GM12892 (cell line): ENCODE results near the gene TES. TPM values are rescaled to one million over a fixed set of nuclear protein-coding genes. Genes with fewer than 3 reads are reported as not detected.

Experiments used
- DNase-seq: peaks from one replicate; pipeline ENCODE4 v3.0.0; 2011; ENCODE audit not compliant: insufficient read length
- FAIRE-seq: peaks from 2 replicates; lab custom pipeline; 2011; peaks lifted over from hg19 to GRCh38; lab: Jason Lieb, UNC
- POLR2A ChIP-seq: IDR thresholded peaks from 2 replicates; pipeline ENCODE4 v1.6.1; 2011; ENCODE audit warnings: low read depth, low read length, control low read depth
- POLR2AphosphoS5 ChIP-seq: IDR thresholded peaks from 2 replicates; pipeline ENCODE4 v1.6.1; 2011; ENCODE audit warnings: low read depth, low read length, control low read depth
- TAF1 ChIP-seq: IDR thresholded peaks from 2 replicates; pipeline ENCODE4 v1.6.1; 2011; ENCODE audit warnings: low read depth, mild to moderate bottlenecking, control low read depth, low read length, borderline replicate concordance
- polyA plus RNA-seq: library from polyadenylated mRNA; unstranded; fragments of >200 nt; gene quantifications from one replicate; pipeline ENCODE4 v1.2.1, GENCODE V29; 2012; ENCODE audit warnings: missing spikeins, inconsistent platforms; ENCODE audit not compliant: missing spikeins

Gene TES
- polyA plus RNA-seq: 65.6 TPM

DNA sequence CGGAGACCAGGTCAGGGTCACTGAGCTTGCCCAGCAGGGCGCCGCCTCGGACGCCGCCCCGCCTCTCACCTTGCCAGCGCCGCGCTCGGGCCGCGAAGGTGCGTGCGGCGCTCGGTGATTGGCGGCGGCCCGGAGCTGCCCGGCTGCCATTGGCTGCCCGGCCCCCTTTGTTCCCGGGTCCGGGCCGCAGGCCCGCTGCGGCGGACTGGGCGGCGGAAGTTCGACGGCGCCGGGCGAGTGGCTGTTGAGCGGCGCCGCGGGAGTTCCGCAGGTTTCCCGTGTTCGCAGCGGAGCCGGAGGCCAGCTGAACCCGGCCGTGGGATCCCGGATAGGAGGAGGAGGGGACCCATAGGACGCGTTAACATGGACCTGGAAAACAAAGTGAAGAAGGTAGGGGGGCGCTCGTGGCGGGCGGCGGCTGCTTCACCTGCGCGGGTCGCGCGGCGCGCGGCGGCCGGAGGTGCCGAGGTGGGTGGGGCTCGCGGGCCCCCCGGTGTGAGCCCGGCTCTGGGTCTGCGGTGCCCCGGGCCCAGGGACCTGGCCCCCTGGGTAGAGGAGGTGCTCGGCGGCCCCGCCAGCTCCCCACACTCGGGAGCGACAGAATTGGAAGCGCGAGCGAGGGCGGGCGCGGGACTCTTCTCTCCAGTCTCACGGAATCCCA lies at the start of gene TES:
Gene TES (plus strand): TSS at position 195 of the 661 bp plus-strand sequence. CDS start 169 bp downstream, at position 364.
- FAIRE-seq: peak; percentile 93
- no peak for TF ChIP-seq POLR2AphosphoS5
- TF ChIP-seq POLR2A: peak; percentile 54
- TF ChIP-seq TAF1: 0 out of 2 replicates have a peak, but pooled peaks have one; percentile 33
- peak; percentile 66 for DNase-seq

DNA sequence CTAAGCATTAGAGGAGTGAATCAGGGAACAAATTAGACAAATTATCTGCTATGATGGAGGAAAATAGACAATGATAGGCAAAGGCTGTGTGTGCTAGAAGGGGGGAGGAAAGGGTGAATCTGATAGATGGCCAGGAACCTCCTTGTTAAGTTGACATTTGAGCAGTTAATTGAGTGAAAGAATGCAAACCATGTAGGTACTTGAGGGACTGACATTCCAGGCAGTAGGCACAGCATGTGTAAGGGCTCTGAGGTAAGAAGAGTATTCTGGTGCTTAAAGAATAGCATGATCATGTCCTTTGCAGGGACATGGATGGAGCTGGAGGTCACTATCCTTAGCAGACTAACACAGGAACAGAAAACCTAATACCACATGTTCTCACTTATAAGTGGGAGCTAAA lies 48.6 kb upstream of the TES start:
- DNase-seq (no peak), FAIRE-seq (peak; percentile 67)
- TF ChIP-seq TAF1: no peak
- TF ChIP-seq POLR2A: no peak
- TF ChIP-seq POLR2AphosphoS5: no peak

- FAIRE-seq (no peak), DNase-seq (no peak)
- TF ChIP-seq TAF1: no peak
- no peak for TF ChIP-seq POLR2A
- TF ChIP-seq POLR2AphosphoS5: no peak
These were observed 48.1 kb upstream of the TES start for GRCh38 chr7:116162254-116162653.

GRCh38 chr7:116162992-116163391 lies 47.3 kb upstream of the TES start:
- TF ChIP-seq POLR2AphosphoS5: no peak
- TF ChIP-seq TAF1: no peak
- no peak for TF ChIP-seq POLR2A
- FAIRE-seq: peak; percentile 66

GRCh38 chr7:116164552-116165306 lies 45.6 kb upstream of the TES start:
- DNase-seq: no peak
- TF ChIP-seq TAF1 (no peak), POLR2A (no peak), POLR2AphosphoS5 (no peak)
- peak; percentile 42 for FAIRE-seq

More at GRCh38 chr7:116162992-116163391, 47.3 kb upstream of the TES start:
- DNase-seq: no peak

GRCh38 chr7:116165717-116166116 lies 44.6 kb upstream of the TES start:
- DNase-seq (no peak), FAIRE-seq (no peak)

GRCh38 chr7:116166156-116166555 lies 44.2 kb upstream of the TES start:
- no peak for FAIRE-seq
- DNase-seq: no peak
- no peak for TF ChIP-seq POLR2A
- no peak for TF ChIP-seq POLR2AphosphoS5
- TF ChIP-seq TAF1: no peak

More at GRCh38 chr7:116165717-116166116, 44.6 kb upstream of the TES start:
- TF ChIP-seq POLR2A (no peak), POLR2AphosphoS5 (no peak), TAF1 (no peak)

GRCh38 chr7:116167177-116167576 lies 43.2 kb upstream of the TES start:
- FAIRE-seq (no peak), DNase-seq (no peak)
- no peak for TF ChIP-seq TAF1
- TF ChIP-seq POLR2AphosphoS5: no peak

DNA sequence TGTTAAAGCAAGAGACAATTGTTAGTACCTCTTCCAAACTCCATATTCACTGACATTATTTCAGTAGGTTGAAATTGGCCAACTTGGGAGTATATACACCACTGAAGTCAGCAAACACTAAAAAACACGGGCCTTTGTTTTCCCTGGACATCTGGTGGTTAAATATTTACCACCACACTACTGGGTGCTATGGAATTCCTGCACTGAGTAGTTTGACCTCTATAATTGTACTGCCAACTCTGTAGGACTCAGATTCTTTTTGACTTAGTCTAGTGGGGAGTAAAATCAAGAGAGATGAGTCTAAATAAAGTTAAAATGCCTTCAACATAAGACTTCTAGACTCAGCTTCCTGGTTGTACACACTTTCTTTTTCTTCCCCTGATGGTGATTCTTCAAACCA lies 41.3 kb upstream of the TES start:
- no peak for TF ChIP-seq TAF1
- TF ChIP-seq POLR2AphosphoS5: no peak
- no peak for TF ChIP-seq POLR2A
- FAIRE-seq (no peak), DNase-seq (no peak)

GRCh38 chr7:116170180-116170579 lies 40.2 kb upstream of the TES start:
- no peak for FAIRE-seq
- DNase-seq: no peak
- no peak for TF ChIP-seq POLR2AphosphoS5
- TF ChIP-seq TAF1: no peak
- TF ChIP-seq POLR2A: no peak

- no peak for TF ChIP-seq POLR2A
- TF ChIP-seq TAF1: no peak
- TF ChIP-seq POLR2AphosphoS5: no peak
- DNase-seq: no peak
These were observed 39.2 kb upstream of the TES start for GRCh38 chr7:116171094-116171493.

More at GRCh38 chr7:116171094-116171493, 39.2 kb upstream of the TES start:
- no peak for FAIRE-seq
